Measurements from ENCODE around the gene CCR3.

The CCR3 gene

GRCh38 chr3:46242120-46242519 lies at the start of gene CCR3:
Gene CCR3, plus strand, starts transcription at chr3:46242460. Its CDS starts 22,699 bp downstream, at chr3:46265159.
- no peak within 1 kb of the TSS for H3K4me3 ChIP-seq (ENCODE audit: low read depth, low read length)
- TF ChIP-seq CTCF (IDR thresholded peaks at IDR 0.05; ENCODE audit: low read depth, low read length) = no peak

- no peak for TF ChIP-seq CTCF (IDR thresholded peaks at IDR 0.05; ENCODE audit: low read depth, low read length)
- no peak overlapping the region for H3K4me3 ChIP-seq (ENCODE audit: low read depth, low read length)
Measured at GRCh38 chr3:46192939-46193338, 49.3 kb upstream of the CCR3 start.

- no peak overlapping the region for H3K4me3 ChIP-seq (ENCODE audit: low read depth, low read length)
- TF ChIP-seq CTCF (IDR thresholded peaks at IDR 0.05; ENCODE audit: low read depth, low read length) = no peak
Measured at GRCh38 chr3:46193436-46193835, 48.8 kb upstream of the CCR3 start.

- H3K4me3 ChIP-seq (ENCODE audit: low read depth, low read length) = no peak overlapping the region
- no peak for TF ChIP-seq CTCF (IDR thresholded peaks at IDR 0.05; ENCODE audit: low read depth, low read length)
Measured at GRCh38 chr3:46194868-46195553, 47.2 kb upstream of the CCR3 start.

GRCh38 chr3:46196261-46196957 lies 45.9 kb upstream of the CCR3 start:
- no peak for TF ChIP-seq CTCF (IDR thresholded peaks at IDR 0.05; ENCODE audit: low read depth, low read length)
- no peak overlapping the region for H3K4me3 ChIP-seq (ENCODE audit: low read depth, low read length)

- H3K4me3 ChIP-seq (ENCODE audit: low read depth, low read length) = no peak overlapping the region
- TF ChIP-seq CTCF (IDR thresholded peaks at IDR 0.05; ENCODE audit: low read depth, low read length) = no peak
Measured at GRCh38 chr3:46200211-46200610, 42.0 kb upstream of the CCR3 start.

- no peak overlapping the region for H3K4me3 ChIP-seq (ENCODE audit: low read depth, low read length)
- TF ChIP-seq CTCF (IDR thresholded peaks at IDR 0.05; ENCODE audit: low read depth, low read length) = no peak
Measured at GRCh38 chr3:46200790-46201189, 41.5 kb upstream of the CCR3 start.

All from WI38 (cell line).